Uterine smooth muscle cell (primary cell): ENCODE data around the gene SPTSSB. TPM values are rescaled to one million over a fixed set of nuclear protein-coding genes. Genes with fewer than 3 reads are reported as not detected.

Experiments used
- total RNA-seq: library from RNA; depleted of rRNA; stranded (reverse); fragments of >200 nt; gene quantifications from 2 replicates; pipeline ENCODE4 v1.2.3, GENCODE V29; 2014

The SPTSSB gene
- total RNA-seq = under 0.01 and 20.3 TPM in 2 replicates

GRCh38 chr3:161371441-161372320 lies at the start of gene SPTSSB:
Gene SPTSSB, minus strand, starts transcription at chr3:161371517. Its CDS starts 25,194 bp downstream, at chr3:161346323.

Other genes starting within 250 kb of the SPTSSB start
- 96.3 and 109 TPM in 2 replicates for gene NMD3, start 150.2 kb downstream of the SPTSSB start, total RNA-seq
- gene OTOL1, start 125.3 kb upstream of the SPTSSB start, total RNA-seq = not detected in 2 replicates